SK-N-DZ (cell line): ENCODE measurements around the gene SMPX.

Experiments
- DNase-seq: peaks from one replicate; pipeline ENCODE4 v3.0.0-alpha.2; 2015; ENCODE audit warnings: low spot score

The SMPX gene

GRCh38 chrX:21744721-21745120, 13.2 kb downstream of the SMPX start:
- no peak for DNase-seq

GRCh38 chrX:21744060-21744459, 13.9 kb downstream of the SMPX start:
- no peak for DNase-seq

- DNase-seq: peak; percentile 54
Measured at GRCh38 chrX:21741869-21742701, 15.8 kb downstream of the SMPX start.

- DNase-seq: no peak
Measured at GRCh38 chrX:21741364-21741763, 16.6 kb downstream of the SMPX start.

- DNase-seq: no peak
Measured at GRCh38 chrX:21740329-21741274, 17.3 kb downstream of the SMPX start.

- DNase-seq: no peak
Measured at GRCh38 chrX:21738950-21739287, 19.0 kb downstream of the SMPX start.

GRCh38 chrX:21738210-21738949, 19.5 kb downstream of the SMPX start:
- DNase-seq: peak; percentile 81

- no peak for DNase-seq
Measured at GRCh38 chrX:21735768-21736127, 22.2 kb downstream of the SMPX start.

- no peak for DNase-seq
Measured at GRCh38 chrX:21735038-21735767, 22.7 kb downstream of the SMPX start.

GRCh38 chrX:21734175-21734574, 23.7 kb downstream of the SMPX start:
- DNase-seq: no peak

GRCh38 chrX:21733705-21734104, 24.2 kb downstream of the SMPX start:
- DNase-seq: no peak

- no peak for DNase-seq
Measured at GRCh38 chrX:21730026-21730425, 27.9 kb downstream of the SMPX start.

GRCh38 chrX:21728276-21728968, 29.5 kb downstream of the SMPX start:
- DNase-seq: no peak

GRCh38 chrX:21725916-21726315, 32.0 kb downstream of the SMPX start:
- no peak for DNase-seq

- DNase-seq: peak; percentile 50
Measured at GRCh38 chrX:21725496-21725895, 32.4 kb downstream of the SMPX start.

- peak; percentile 68 for DNase-seq
Measured at GRCh38 chrX:21723814-21724213, 34.1 kb downstream of the SMPX start.

GRCh38 chrX:21723084-21723483, 34.8 kb downstream of the SMPX start:
- DNase-seq: no peak

- DNase-seq: no peak
Measured at GRCh38 chrX:21721195-21721594, 36.7 kb downstream of the SMPX start.

- DNase-seq: no peak
Measured at GRCh38 chrX:21718575-21718974, 39.3 kb downstream of the SMPX start.

- DNase-seq: no peak
Measured at GRCh38 chrX:21717802-21718201, 40.1 kb downstream of the SMPX start.

GRCh38 chrX:21715825-21716224, 42.1 kb downstream of the SMPX start:
- peak; percentile 45 for DNase-seq
